ENCODE results near the gene KRTAP5-9. TPM values are rescaled to one million over a fixed set of nuclear protein-coding genes. Genes with fewer than 3 reads are reported as not detected.
"Not testable (repeated sequence)": the region's sequence is repeated elsewhere in the genome, so short reads cannot be mapped to it uniquely, and the experiment has no call there.

Gene KRTAP5-9
- total and polyA plus RNA-seq, 10 of the 15 experiments (the other 5 are each of a cell fraction or from before 2014, with no cell fraction given) = 0.06 to 0.38 (median 0.19) TPM; not detected in 4

GRCh38 chr11:71534711-71535608 is 13.3 kb upstream of the KRTAP5-9 start:
- DNase-seq (ENCODE audit: low read depth, low spot score); FAIRE-seq; in situ Hi-C loops (cut with MboI); H3K27me3 ChIP-seq (replicated peaks in 1 of 2; ENCODE audit: control insufficient read depth in 2 of 2, insufficient read depth in 2 of 2, low read length in 1 of 2); ATAC-seq; BruUV-seq (replicated peaks); H4K20me1 ChIP-seq (ENCODE audit: control insufficient read depth, insufficient read depth); H3K9ac ChIP-seq (ENCODE audit: control insufficient read depth, insufficient read depth, low read length); intact Hi-C loops (cut with micrococcal nuclease; ENCODE audit: unreplicated experiment); POLR2A ChIA-PET; H3K27ac ChIP-seq (ENCODE audit: control insufficient read depth, insufficient read depth); H3K4me3 ChIP-seq; CTCF ChIA-PET; H3K9me3 ChIP-seq (replicated peaks; ENCODE audit: control insufficient read depth, insufficient read depth, low read length); H3K36me3 ChIP-seq (ENCODE audit: control insufficient read depth in 2 of 2, insufficient read depth in 2 of 2, low read length in 1 of 2); RAD21 ChIA-PET (ENCODE audit: unreplicated experiment); H3K79me2 ChIP-seq (ENCODE audit: control insufficient read depth, insufficient read depth, low read length): not testable (repeated sequence)
- 0 out of 2 replicates have a peak, but pooled peaks have one; percentile 51 for TF ChIP-seq ZNF592 (IDR thresholded peaks at IDR 0.05)
- peak; percentile 40; the same call in 1 of the 2 replicates for TF ChIP-seq SPI1 (IDR thresholded peaks at IDR 0.05; ENCODE audit: borderline replicate concordance, insufficient read depth, low read depth, low read length)
- Histone ChIP-seq H2AFZ (ENCODE audit: control insufficient read depth, low read depth, low read length) (peak overlapping the region; percentile 72), H3K4me2 (ENCODE audit: control insufficient read depth, insufficient read depth) (peak overlapping the region; percentile 25; the same call in 1 of the 2 replicates), H3K4me1 (ENCODE audit: control insufficient read depth, insufficient read depth, low read length) (peaks cover 24% of the 10 kb centered on the region)
- SMC1A ChIA-PET (ENCODE audit: uncharacterized antibody, unreplicated experiment) = interaction anchor here (1.4 to 1.7 kb wide), 2 partner anchors 8 to 15 kb away, joined by 3 to 4 read pairs; no protein-coding TSS in a partner anchor
- 49% methylated on average over 17 of the region's 17 CpGs for WGBS (ENCODE audit: insufficient coverage, insufficient replicate concordance, low lambda C conversion rate, missing lambda C conversion rate)

All from GM12878 (cell line).